Frontal cortex (tissue), 4 donors: ENCODE measurements around the gene PLA2G6. TPM values are rescaled to one million over a fixed set of nuclear protein-coding genes. Genes with fewer than 3 reads are reported as not detected.
"Not testable (repeated sequence)": the region's sequence is repeated elsewhere in the genome, so short reads cannot be mapped to it uniquely, and the experiment has no call there.

Experiments used
- DNase-seq, 2 donors: peaks; one replicate each; pipeline ENCODE4 v3.0.0; 2012; ENCODE audit warnings: low spot score in 2 of 2
- FAIRE-seq: peaks from 2 replicates; lab custom pipeline; 2012; peaks lifted over from hg19 to GRCh38; lab: Jason Lieb, UNC
- total RNA-seq: library from RNA; depleted of rRNA; stranded (reverse); fragments of >200 nt; gene quantifications from one replicate; pipeline ENCODE4 v1.2.3, GENCODE V29; 2014
- donor health status: control.
- donor health status: control.
- donor health status: control.

PLA2G6 gene
- total RNA-seq, 1 donor from 2014 or later = 19.6 TPM

GRCh38 chr22:38196791-38197419 is 15.3 kb upstream of the PLA2G6 start:
- no peak for DNase-seq
- FAIRE-seq = no peak

GRCh38 chr22:38193580-38193979 is 11.9 kb upstream of the PLA2G6 start:
- DNase-seq (no peak), FAIRE-seq (no peak)

- DNase-seq = no peak
These were observed 10.8 kb upstream of the PLA2G6 start for GRCh38 chr22:38192475-38192863.

GRCh38 chr22:38191731-38192474 is 10.3 kb upstream of the PLA2G6 start:
- FAIRE-seq = no peak
- DNase-seq = no peak

More at GRCh38 chr22:38192475-38192863, 10.8 kb upstream of the PLA2G6 start:
- FAIRE-seq = no peak

- no peak for DNase-seq
These were observed 9.4 kb upstream of the PLA2G6 start for GRCh38 chr22:38191055-38191454.

GRCh38 chr22:38190581-38190980 is 9.0 kb upstream of the PLA2G6 start:
- DNase-seq = no peak
- FAIRE-seq = no peak

More at GRCh38 chr22:38191055-38191454, 9.4 kb upstream of the PLA2G6 start:
- FAIRE-seq = no peak

- no peak for FAIRE-seq
- DNase-seq = no peak
These were observed 7.5 kb upstream of the PLA2G6 start for GRCh38 chr22:38189104-38189503.

- FAIRE-seq = no peak
- no peak for DNase-seq
These were observed 6.0 kb upstream of the PLA2G6 start for GRCh38 chr22:38187413-38188212.

GRCh38 chr22:38186429-38186828 is 4.8 kb upstream of the PLA2G6 start:
- FAIRE-seq = no peak
- no peak for DNase-seq

GRCh38 chr22:38184788-38185187 is 3.2 kb upstream of the PLA2G6 start:
- FAIRE-seq = no peak
- DNase-seq = no peak

- DNase-seq = no peak
- FAIRE-seq = no peak
These were observed 683 bp downstream of the PLA2G6 start for GRCh38 chr22:38180841-38181452.

GRCh38 chr22:38178605-38178937 is 3.1 kb downstream of the PLA2G6 start:
- DNase-seq, FAIRE-seq: not testable (repeated sequence)

GRCh38 chr22:38177926-38178604 is 3.6 kb downstream of the PLA2G6 start:
- DNase-seq = peak in 1 of 2 donors; percentile 43

GRCh38 chr22:38177571-38177925 is 4.1 kb downstream of the PLA2G6 start:
- not testable (repeated sequence) for FAIRE-seq, DNase-seq

More at GRCh38 chr22:38177926-38178604, 3.6 kb downstream of the PLA2G6 start:
- no peak for FAIRE-seq

GRCh38 chr22:38177044-38177443 is 4.6 kb downstream of the PLA2G6 start:
- DNase-seq (no peak), FAIRE-seq (no peak)

- FAIRE-seq = no peak
- peak in 1 of 2 donors; percentile 34 for DNase-seq
These were observed 5.4 kb downstream of the PLA2G6 start for GRCh38 chr22:38176170-38176741.

GRCh38 chr22:38175206-38176118 is 6.2 kb downstream of the PLA2G6 start:
- DNase-seq = no peak
- no peak for FAIRE-seq

- no peak for DNase-seq
- no peak for FAIRE-seq
These were observed 7.0 kb downstream of the PLA2G6 start for GRCh38 chr22:38174626-38175025.

- FAIRE-seq (no peak), DNase-seq (no peak)
These were observed 8.1 kb downstream of the PLA2G6 start for GRCh38 chr22:38173641-38173906.
